Measurements from ENCODE around the gene SFXN5.
"Not testable (repeated sequence)": the region's sequence is repeated elsewhere in the genome, so short reads cannot be mapped to it uniquely, and the experiment has no call there.

The SFXN5 gene

GRCh38 chr2:73077424-73077795 lies 5.9 kb upstream of the SFXN5 start:
- no peak for DNase-seq (ENCODE audit: low read depth)

- no peak for DNase-seq (ENCODE audit: low read depth)
Measured at GRCh38 chr2:73076701-73077423, 5.3 kb upstream of the SFXN5 start.

GRCh38 chr2:73075477-73076373 lies 4.2 kb upstream of the SFXN5 start:
- no peak for DNase-seq (ENCODE audit: low read depth)

- no peak for DNase-seq (ENCODE audit: low read depth)
Measured at GRCh38 chr2:73074110-73075069, 2.9 kb upstream of the SFXN5 start.

- DNase-seq (ENCODE audit: low read depth) = no peak
Measured at GRCh38 chr2:73072416-73072815, 904 bp upstream of the SFXN5 start.

- DNase-seq (ENCODE audit: low read depth) = no peak
Measured at GRCh38 chr2:73072129-73072395, 550 bp upstream of the SFXN5 start.

- no peak for DNase-seq (ENCODE audit: low read depth)
Measured at GRCh38 chr2:73070643-73071359, 711 bp downstream of the SFXN5 start.

GRCh38 chr2:73069855-73070642 lies 1.5 kb downstream of the SFXN5 start:
- DNase-seq (ENCODE audit: low read depth) = no peak

- DNase-seq (ENCODE audit: low read depth) = no peak
Measured at GRCh38 chr2:73069041-73069854, 2.3 kb downstream of the SFXN5 start.

- DNase-seq (ENCODE audit: low read depth) = no peak
Measured at GRCh38 chr2:73068147-73068546, 3.4 kb downstream of the SFXN5 start.

- no peak for DNase-seq (ENCODE audit: low read depth)
Measured at GRCh38 chr2:73067043-73067442, 4.5 kb downstream of the SFXN5 start.

GRCh38 chr2:73065070-73065469 lies 6.4 kb downstream of the SFXN5 start:
- not testable (repeated sequence) for DNase-seq (ENCODE audit: low read depth)

- no peak for DNase-seq (ENCODE audit: low read depth)
Measured at GRCh38 chr2:73063909-73064875, 7.3 kb downstream of the SFXN5 start.

GRCh38 chr2:73063472-73063871 lies 8.0 kb downstream of the SFXN5 start:
- DNase-seq (ENCODE audit: low read depth) = no peak

- DNase-seq (ENCODE audit: low read depth) = no peak
Measured at GRCh38 chr2:73059106-73059505, 12.4 kb downstream of the SFXN5 start.

- no peak for DNase-seq (ENCODE audit: low read depth)
Measured at GRCh38 chr2:73054980-73055379, 16.5 kb downstream of the SFXN5 start.

GRCh38 chr2:73053316-73054114 lies 18.0 kb downstream of the SFXN5 start:
- DNase-seq (ENCODE audit: low read depth) = no peak

- DNase-seq (ENCODE audit: low read depth) = no peak
Measured at GRCh38 chr2:73050121-73050545, 21.4 kb downstream of the SFXN5 start.

Measured in activated T-helper 1 cell treated with Interleukin-2 at 50 U/mL for 16 hours (primary cell).